Measurements from ENCODE around the gene PAIP2. TPM values are rescaled to one million over a fixed set of nuclear protein-coding genes. Genes with fewer than 3 reads are reported as not detected.

PAIP2 gene, protein sequence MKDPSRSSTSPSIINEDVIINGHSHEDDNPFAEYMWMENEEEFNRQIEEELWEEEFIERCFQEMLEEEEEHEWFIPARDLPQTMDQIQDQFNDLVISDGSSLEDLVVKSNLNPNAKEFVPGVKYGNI
- total RNA-seq (100 to 1,000 TPM; 127 to 198 (median 148) TPM), polyA plus RNA-seq (100 to 1,000 TPM in 1 of 3 donors, 10 to 100 TPM in 2; 75.7 to 318 (median 82.0) TPM)
- long read RNA-seq, donor 1, transcript PAIP2-201 (4 exons, 1,459 nt), result major isoform, 178 of 226 reads
- long read RNA-seq, donor 1, transcript PAIP2-206 (3 exons, 815 nt), result minor isoform, 15 of 226 reads
- long read RNA-seq, donor 1, partial matches to known transcripts, result 28 of 226 reads
- long read RNA-seq, donor 1, other reads (novel, unspliced or antisense), result 5 of 226 reads
- long read RNA-seq, donor 2, transcript PAIP2-201 (4 exons, 1,459 nt), result major isoform, 128 of 238 reads
- long read RNA-seq, donor 2, transcript PAIP2-206 (3 exons, 815 nt), result minor isoform, 7 of 238 reads
- long read RNA-seq, donor 2, partial matches to known transcripts, result 97 of 238 reads
- long read RNA-seq, donor 2, other reads (novel, unspliced or antisense), result 6 of 238 reads
- long read RNA-seq, donor 3, transcript PAIP2-206 (3 exons, 815 nt), result minor isoform, 7 of 129 reads
- long read RNA-seq, donor 3, transcript PAIP2-201 (4 exons, 1,459 nt), result major isoform, 103 of 129 reads
- long read RNA-seq, donor 3, partial matches to known transcripts, result 19 of 129 reads
- long read RNA-seq, donor 3, other reads (novel, unspliced or antisense), result 0 of 129 reads
- long read RNA-seq, donor 4, transcript PAIP2-206 (3 exons, 815 nt), result minor isoform, 5 of 237 reads
- long read RNA-seq, donor 4, transcript PAIP2-201 (4 exons, 1,459 nt), result major isoform, 178 of 237 reads
- long read RNA-seq, donor 4, partial matches to known transcripts, result 50 of 237 reads
- long read RNA-seq, donor 4, other reads (novel, unspliced or antisense), result 4 of 237 reads
- long read RNA-seq, donor 5, transcript PAIP2-206 (3 exons, 815 nt), result minor isoform, 21 of 353 reads
- long read RNA-seq, donor 5, transcript PAIP2-201 (4 exons, 1,459 nt), result major isoform, 277 of 353 reads
- long read RNA-seq, donor 5, partial matches to known transcripts, result 37 of 353 reads
- long read RNA-seq, donor 5, other reads (novel, unspliced or antisense), result 18 of 353 reads
- long read RNA-seq, donor 6, transcript PAIP2-201 (4 exons, 1,459 nt), result major isoform, 88 of 134 reads
- long read RNA-seq, donor 6, partial matches to known transcripts, result 41 of 134 reads
- long read RNA-seq, donor 6, other reads (novel, unspliced or antisense), result 2 of 134 reads
- long read RNA-seq, donor 7, transcript PAIP2-206 (3 exons, 815 nt), result minor isoform, 11 of 112 reads
- long read RNA-seq, donor 7, transcript PAIP2-201 (4 exons, 1,459 nt), result major isoform, 60 of 112 reads
- long read RNA-seq, donor 7, partial matches to known transcripts, result 41 of 112 reads
- long read RNA-seq, donor 7, other reads (novel, unspliced or antisense), result 0 of 112 reads
- long read RNA-seq, donor 8, transcript PAIP2-201 (4 exons, 1,459 nt), result major isoform, 196 of 255 reads
- long read RNA-seq, donor 8, transcript PAIP2-206 (3 exons, 815 nt), result minor isoform, 19 of 255 reads
- long read RNA-seq, donor 8, partial matches to known transcripts, result 40 of 255 reads
- long read RNA-seq, donor 8, other reads (novel, unspliced or antisense), result 0 of 255 reads
- long read RNA-seq, donor 9, transcript PAIP2-201 (4 exons, 1,459 nt), result major isoform, 113 of 220 reads
- long read RNA-seq, donor 9, transcript PAIP2-206 (3 exons, 815 nt), result minor isoform, 15 of 220 reads
- long read RNA-seq, donor 9, partial matches to known transcripts, result 87 of 220 reads
- long read RNA-seq, donor 9, other reads (novel, unspliced or antisense), result 5 of 220 reads
- long read RNA-seq, donor 10, transcript PAIP2-201 (4 exons, 1,459 nt), result major isoform, 77 of 79 reads
- long read RNA-seq, donor 10, partial matches to known transcripts, result 0 of 79 reads
- long read RNA-seq, donor 10, other reads (novel, unspliced or antisense), result 0 of 79 reads

DNA sequence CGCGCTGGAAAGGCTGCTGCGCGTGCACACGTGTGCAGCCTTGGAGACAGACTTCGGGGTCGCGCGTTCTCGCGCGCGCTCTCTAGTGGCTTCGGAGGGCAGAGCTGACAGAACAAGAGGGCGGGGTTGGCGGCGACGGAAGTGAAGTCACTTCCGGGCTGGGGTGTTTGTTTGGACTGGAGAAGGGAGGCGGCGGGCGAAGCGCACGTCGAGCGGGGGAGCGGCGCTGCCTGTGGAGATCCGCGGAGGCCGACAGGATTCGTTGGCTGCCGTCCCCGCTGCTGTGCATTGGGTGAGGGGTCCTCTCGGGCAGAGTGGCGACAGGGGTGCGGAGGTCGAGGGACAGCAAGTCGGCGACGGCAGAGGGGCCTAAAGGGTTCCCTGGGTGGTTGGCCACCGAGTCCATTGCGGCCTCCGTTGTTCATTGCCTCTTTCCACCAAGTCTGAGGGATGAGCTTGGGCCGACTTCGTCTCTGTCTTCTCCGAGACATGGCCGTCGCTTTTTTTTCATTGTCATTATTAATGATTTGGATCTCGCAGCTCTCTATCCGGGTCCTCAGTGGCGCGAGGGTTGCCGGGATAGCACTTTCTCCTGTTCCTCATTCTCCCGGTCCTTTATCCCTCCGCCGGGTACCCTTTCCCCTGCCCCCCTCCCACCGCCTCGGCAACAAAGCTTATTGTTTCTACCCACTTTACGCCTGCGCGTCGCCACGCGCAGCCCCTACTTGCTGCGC lies at the start of gene PAIP2:
TSS of gene PAIP2 (plus strand) at position 166 of the 734 bp plus-strand sequence. CDS start 21,931 bp downstream, outside the sequence.
- Histone ChIP-seq H3K4me3 (peak within 1 kb of the TSS; percentile 30 to 88 (median 61)), H3K27ac (peak within 1 kb of the TSS; percentile 90 to 98 (median 94)), H3K4me1 (replicated peaks in 1 of 2) (peaks cover 8 to 39% of the 10 kb centered on the region in 2 donors), H3K27me3 (no peaks in the 10 kb centered on the region), H3K36me3 (replicated peaks in 1 of 2) (no peaks in the 10 kb centered on the region), H3K9me3 (replicated peaks in 1 of 3) (no peaks in the 10 kb centered on the region)
- DNase-seq, result peak; percentile 97 to 99 (median 98)
- intact Hi-C loops (cut with DNase I), result loop anchor here in 1 of 2 donors (2.0 kb wide), 1 partner anchor 67 kb away; no protein-coding TSS in a partner anchor
- peak; percentile 92 to 97 for TF ChIP-seq POLR2A (IDR thresholded peaks at IDR 0.05)
- TF ChIP-seq, protein P1, sequence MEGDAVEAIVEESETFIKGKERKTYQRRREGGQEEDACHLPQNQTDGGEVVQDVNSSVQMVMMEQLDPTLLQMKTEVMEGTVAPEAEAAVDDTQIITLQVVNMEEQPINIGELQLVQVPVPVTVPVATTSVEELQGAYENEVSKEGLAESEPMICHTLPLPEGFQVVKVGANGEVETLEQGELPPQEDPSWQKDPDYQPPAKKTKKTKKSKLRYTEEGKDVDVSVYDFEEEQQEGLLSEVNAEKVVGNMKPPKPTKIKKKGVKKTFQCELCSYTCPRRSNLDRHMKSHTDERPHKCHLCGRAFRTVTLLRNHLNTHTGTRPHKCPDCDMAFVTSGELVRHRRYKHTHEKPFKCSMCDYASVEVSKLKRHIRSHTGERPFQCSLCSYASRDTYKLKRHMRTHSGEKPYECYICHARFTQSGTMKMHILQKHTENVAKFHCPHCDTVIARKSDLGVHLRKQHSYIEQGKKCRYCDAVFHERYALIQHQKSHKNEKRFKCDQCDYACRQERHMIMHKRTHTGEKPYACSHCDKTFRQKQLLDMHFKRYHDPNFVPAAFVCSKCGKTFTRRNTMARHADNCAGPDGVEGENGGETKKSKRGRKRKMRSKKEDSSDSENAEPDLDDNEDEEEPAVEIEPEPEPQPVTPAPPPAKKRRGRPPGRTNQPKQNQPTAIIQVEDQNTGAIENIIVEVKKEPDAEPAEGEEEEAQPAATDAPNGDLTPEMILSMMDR (IDR thresholded peaks at IDR 0.05), result peak; percentile 57 to 79 (median 72)
- 0% methylated on average over 34 to 66 of the region's 66 CpGs for WGBS, 4 donors

DNA sequence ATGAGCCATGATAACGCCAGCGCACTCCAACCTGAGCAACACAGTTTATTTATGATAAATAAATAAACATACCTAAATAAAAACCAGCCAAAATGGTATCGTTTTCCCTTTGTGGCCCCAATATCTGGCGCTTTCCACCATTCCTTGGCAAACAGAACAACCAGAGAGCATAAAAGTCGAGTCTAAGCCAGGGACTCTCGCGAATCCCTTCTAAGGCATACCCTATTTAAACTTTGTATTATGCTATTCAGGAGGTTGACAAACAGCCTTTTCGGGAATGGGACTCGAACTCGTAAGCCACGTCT lies 48.5 kb upstream of the PAIP2 start:
- peaks cover 17 to 28% of the 10 kb centered on the region in 2 donors for H3K4me1 ChIP-seq (replicated peaks in 1 of 2)
- intact Hi-C loops (cut with DNase I), result no loop called here
- H3K27me3 ChIP-seq, result no peaks in the 10 kb centered on the region
- no peaks in the 10 kb centered on the region for H3K9me3 ChIP-seq (replicated peaks in 1 of 3)
- DNase-seq, result no peak
- TF ChIP-seq POLR2A (IDR thresholded peaks at IDR 0.05), result no peak
- TF ChIP-seq, protein P1 (IDR thresholded peaks at IDR 0.05), result no peak
- H3K36me3 ChIP-seq (replicated peaks in 1 of 2), result no peaks in the 10 kb centered on the region
- 27 to 35% (median 28%) methylated on average over 11 of the region's 11 CpGs for WGBS, 4 donors
- peak overlapping the region in 3 of 4 donors; percentile 5 to 97 (median 87) for H3K4me3 ChIP-seq
- peak overlapping the region; percentile 99 to 100 (median 100) for H3K27ac ChIP-seq

All from adrenal gland (tissue), 19 donors.